HEK293 (cell line): ENCODE measurements around the gene EVI5L.

Experiments used
- CTCF ChIA-PET: fragments of 350-600 bp; formaldehyde crosslinking; extraction: SDS; loops from one replicate; lab custom pipeline; 2021; ENCODE audit warnings: antibody characterized with exemption; lab: Yijun Ruan, JAX
- POLR2A ChIA-PET: fragments of 300-600 bp; formaldehyde crosslinking; extraction: SDS; loops from one replicate; lab custom pipeline; 2020; ENCODE audit warnings: antibody characterized with exemption, inconsistent platforms; lab: Yijun Ruan, JAX
- H3K27ac ChIP-seq: fragments of 200-500 bp; sonication (Bioruptor generic); 2 replicates; pipeline ENCODE4 v1.5.1; 2014; ENCODE audit warnings: low read depth, low read length, control low read depth, inconsistent platforms; ENCODE audit errors: extremely low read depth
- H3K36me3 ChIP-seq, 2 experiments: fragments of 200-500 bp in 1 of 2; sonication (Bioruptor generic) in 1 of 2; 1 replicate in 1 of 2; 2 replicates in 1 of 2; pipeline ENCODE4 v1.5.1; 2014 to 2017; ENCODE audit warnings: inconsistent platforms in 2 of 2, low read length in 2 of 2; ENCODE audit not compliant: control insufficient read depth in 2 of 2, insufficient read depth in 1 of 2
- H3K4me1 ChIP-seq: fragments of 200-500 bp; sonication (Bioruptor generic); 2 replicates; pipeline ENCODE4 v1.5.1; 2014; ENCODE audit warnings: mild to moderate bottlenecking, low read length, inconsistent platforms; ENCODE audit not compliant: control insufficient read depth, insufficient read depth
- H3K4me3 ChIP-seq: 2 replicates; pipeline ENCODE4 v1.5.1; 2011; ENCODE audit warnings: low read depth, mild to moderate bottlenecking, control low read depth, low read length, moderate library complexity
- H3K9me3 ChIP-seq: fragments of 200-500 bp; sonication (Bioruptor generic); 2 replicates; pipeline ENCODE4 v1.5.1; 2014; ENCODE audit warnings: low read depth, low read length, inconsistent platforms; ENCODE audit not compliant: control insufficient read depth, insufficient read depth
- MZF1 ChIP-seq: fragments of 450-650 bp; formaldehyde crosslinking; IDR thresholded peaks from 2 replicates; pipeline ENCODE4 v1.5.1; 2017; ENCODE audit warnings: missing biosample characterization, missing genetic modification characterization, borderline replicate concordance
- PRDM1 ChIP-seq: fragments of 450-650 bp; formaldehyde crosslinking; IDR thresholded peaks from 2 replicates; pipeline ENCODE4; 2016; ENCODE audit warnings: missing biosample characterization, missing genetic modification characterization
- SCRT1 ChIP-seq: fragments of 450-650 bp; formaldehyde crosslinking; IDR thresholded peaks from 2 replicates; pipeline ENCODE4 v1.5.1; 2016; ENCODE audit warnings: missing biosample characterization, missing genetic modification characterization, borderline replicate concordance
- ZFP69B ChIP-seq: fragments of 450-650 bp; formaldehyde crosslinking; IDR thresholded peaks from 2 replicates; pipeline ENCODE4 v1.5.1; 2016; ENCODE audit warnings: missing biosample characterization, missing genetic modification characterization
- ZNF18 ChIP-seq: fragments of 450-650 bp; formaldehyde crosslinking; IDR thresholded peaks from 2 replicates; pipeline ENCODE4 v1.5.1; 2016; ENCODE audit warnings: missing biosample characterization, missing genetic modification characterization
- ZNF398 ChIP-seq: fragments of 450-650 bp; formaldehyde crosslinking; IDR thresholded peaks from 2 replicates; pipeline ENCODE4 v1.5.1; 2017; ENCODE audit warnings: missing biosample characterization, missing genetic modification characterization
- ZNF433 ChIP-seq: fragments of 450-650 bp; formaldehyde crosslinking; IDR thresholded peaks from 2 replicates; pipeline ENCODE4 v1.5.1; 2016; ENCODE audit warnings: missing biosample characterization, missing genetic modification characterization, low read depth
- ZNF48 ChIP-seq: fragments of 450-650 bp; formaldehyde crosslinking; IDR thresholded peaks from 2 replicates; pipeline ENCODE4 v1.5.1; 2016; ENCODE audit warnings: missing biosample characterization, missing genetic modification characterization
- ZNF548 ChIP-seq: fragments of 450-650 bp; formaldehyde crosslinking; IDR thresholded peaks from 2 replicates; pipeline ENCODE4 v1.5.1; 2016; ENCODE audit warnings: missing biosample characterization, missing genetic modification characterization
- ZNF624 ChIP-seq: fragments of 450-650 bp; formaldehyde crosslinking; IDR thresholded peaks from 2 replicates; pipeline ENCODE4 v1.5.1; 2017; ENCODE audit warnings: missing biosample characterization, missing genetic modification characterization
- ZNF654 ChIP-seq: fragments of 450-650 bp; formaldehyde crosslinking; IDR thresholded peaks from 2 replicates; pipeline ENCODE4 v1.5.1; 2016; ENCODE audit warnings: low read depth, missing biosample characterization, missing genetic modification characterization
- ZNF76 ChIP-seq: fragments of 450-650 bp; formaldehyde crosslinking; IDR thresholded peaks from 2 replicates; pipeline ENCODE4; 2016; ENCODE audit warnings: low read depth, missing biosample characterization, missing genetic modification characterization, borderline replicate concordance
- ZNF843 ChIP-seq: fragments of 450-650 bp; formaldehyde crosslinking; IDR thresholded peaks from 2 replicates; pipeline ENCODE4 v1.5.1; 2016; ENCODE audit warnings: missing biosample characterization, missing genetic modification characterization
- ZSCAN16 ChIP-seq: fragments of 450-650 bp; formaldehyde crosslinking; IDR thresholded peaks from 2 replicates; pipeline ENCODE4 v1.5.1; 2016; ENCODE audit warnings: missing biosample characterization, missing genetic modification characterization
- ZSCAN18 ChIP-seq: fragments of 450-650 bp; formaldehyde crosslinking; IDR thresholded peaks from 2 replicates; pipeline ENCODE4 v1.5.1; 2016; ENCODE audit warnings: missing biosample characterization, missing genetic modification characterization
- ZSCAN23 ChIP-seq: fragments of 450-650 bp; formaldehyde crosslinking; IDR thresholded peaks from 2 replicates; pipeline ENCODE4 v1.5.1; 2016; ENCODE audit warnings: missing biosample characterization, missing genetic modification characterization
- TF ChIP-seq, protein P1 (sequence below): fragments of 450-650 bp; formaldehyde crosslinking; IDR thresholded peaks from 2 replicates; pipeline ENCODE4 v1.5.1; 2017; ENCODE audit warnings: missing biosample characterization, missing genetic modification characterization
- TF ChIP-seq, protein P2 (sequence below): fragments of 450-650 bp; formaldehyde crosslinking; IDR thresholded peaks from 2 replicates; pipeline ENCODE4 v1.5.1; 2016; ENCODE audit warnings: missing biosample characterization, missing genetic modification characterization
- TF ChIP-seq, protein P3 (sequence below): fragments of 450-650 bp; formaldehyde crosslinking; IDR thresholded peaks from 2 replicates; pipeline ENCODE4 v1.5.1; 2016; ENCODE audit warnings: missing biosample characterization, missing genetic modification characterization

The EVI5L gene

DNA sequence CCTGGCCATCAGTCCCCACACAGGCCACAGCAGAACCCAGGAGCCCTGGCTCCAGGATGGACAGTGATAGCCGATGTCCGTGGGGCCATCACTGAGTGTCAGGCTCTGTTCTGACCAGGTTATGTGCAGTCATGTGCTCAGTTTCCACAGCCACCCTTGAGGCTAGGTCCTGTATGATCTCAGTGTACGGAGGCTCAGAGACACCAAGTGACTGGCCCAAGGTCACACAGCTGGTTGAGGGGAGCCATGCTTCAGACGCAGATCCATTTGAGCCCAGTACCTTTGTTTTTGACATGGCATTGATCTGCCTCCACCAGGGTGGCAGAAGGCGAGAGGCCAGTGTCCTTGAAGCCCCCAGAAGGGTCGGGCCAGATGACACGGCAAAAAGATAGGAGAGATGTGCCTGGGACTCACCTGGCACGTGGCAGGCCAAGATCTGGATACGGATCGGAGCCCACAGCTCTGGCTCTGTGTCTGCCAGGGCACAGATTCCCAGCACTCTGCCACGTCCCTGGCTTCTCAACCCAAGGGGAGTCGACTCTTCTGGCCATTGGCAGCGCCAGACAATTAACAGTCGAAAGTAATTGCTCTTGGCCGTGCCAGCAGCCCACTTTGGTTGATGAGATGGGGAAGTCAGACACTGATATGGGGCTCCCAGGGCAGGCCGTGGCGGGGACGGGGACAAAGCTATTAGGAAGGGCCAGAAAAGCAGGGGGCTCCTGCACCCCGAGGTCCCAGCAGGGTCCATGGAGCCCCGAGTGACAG is 15.6 kb downstream of the EVI5L start:
- H3K4me3 ChIP-seq, result no peak overlapping the region
- H3K36me3 ChIP-seq, result no peaks in the 10 kb centered on the region; a peak in 1 of 3 replicates
- CTCF ChIA-PET, result interaction anchor here (0.6 to 0.8 kb wide), 2 partner anchors 23 to 40 kb away, joined by 4 to 5 read pairs; no protein-coding TSS in a partner anchor
- POLR2A ChIA-PET, result no interaction called here
- H3K4me1 ChIP-seq, result no peaks in the 10 kb centered on the region
- TF ChIP-seq ZNF654 (tag by site-specific recombination) (no peak), ZNF398 (no peak), ZSCAN18 (tag by site-specific recombination) (no peak), ZSCAN23 (tag by site-specific recombination) (no peak), ZNF18 (tag by site-specific recombination) (no peak), ZFP69B (no peak), MZF1 (no peak), ZNF76 (tag by site-specific recombination) (no peak), ZSCAN16 (tag by site-specific recombination) (no peak), SCRT1 (tag by site-specific recombination) (no peak), ZNF624 (tag by site-specific recombination) (no peak), ZNF48 (tag by site-specific recombination) (no peak), ZNF843 (no peak), ZNF433 (tag by site-specific recombination) (no peak), PRDM1 (tag by site-specific recombination) (no peak), ZNF548 (no peak)
- TF ChIP-seq, protein P1, sequence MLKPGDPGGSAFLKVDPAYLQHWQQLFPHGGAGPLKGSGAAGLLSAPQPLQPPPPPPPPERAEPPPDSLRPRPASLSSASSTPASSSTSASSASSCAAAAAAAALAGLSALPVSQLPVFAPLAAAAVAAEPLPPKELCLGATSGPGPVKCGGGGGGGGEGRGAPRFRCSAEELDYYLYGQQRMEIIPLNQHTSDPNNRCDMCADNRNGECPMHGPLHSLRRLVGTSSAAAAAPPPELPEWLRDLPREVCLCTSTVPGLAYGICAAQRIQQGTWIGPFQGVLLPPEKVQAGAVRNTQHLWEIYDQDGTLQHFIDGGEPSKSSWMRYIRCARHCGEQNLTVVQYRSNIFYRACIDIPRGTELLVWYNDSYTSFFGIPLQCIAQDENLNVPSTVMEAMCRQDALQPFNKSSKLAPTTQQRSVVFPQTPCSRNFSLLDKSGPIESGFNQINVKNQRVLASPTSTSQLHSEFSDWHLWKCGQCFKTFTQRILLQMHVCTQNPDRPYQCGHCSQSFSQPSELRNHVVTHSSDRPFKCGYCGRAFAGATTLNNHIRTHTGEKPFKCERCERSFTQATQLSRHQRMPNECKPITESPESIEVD (tag by site-specific recombination), result no peak
- TF ChIP-seq, protein P2, sequence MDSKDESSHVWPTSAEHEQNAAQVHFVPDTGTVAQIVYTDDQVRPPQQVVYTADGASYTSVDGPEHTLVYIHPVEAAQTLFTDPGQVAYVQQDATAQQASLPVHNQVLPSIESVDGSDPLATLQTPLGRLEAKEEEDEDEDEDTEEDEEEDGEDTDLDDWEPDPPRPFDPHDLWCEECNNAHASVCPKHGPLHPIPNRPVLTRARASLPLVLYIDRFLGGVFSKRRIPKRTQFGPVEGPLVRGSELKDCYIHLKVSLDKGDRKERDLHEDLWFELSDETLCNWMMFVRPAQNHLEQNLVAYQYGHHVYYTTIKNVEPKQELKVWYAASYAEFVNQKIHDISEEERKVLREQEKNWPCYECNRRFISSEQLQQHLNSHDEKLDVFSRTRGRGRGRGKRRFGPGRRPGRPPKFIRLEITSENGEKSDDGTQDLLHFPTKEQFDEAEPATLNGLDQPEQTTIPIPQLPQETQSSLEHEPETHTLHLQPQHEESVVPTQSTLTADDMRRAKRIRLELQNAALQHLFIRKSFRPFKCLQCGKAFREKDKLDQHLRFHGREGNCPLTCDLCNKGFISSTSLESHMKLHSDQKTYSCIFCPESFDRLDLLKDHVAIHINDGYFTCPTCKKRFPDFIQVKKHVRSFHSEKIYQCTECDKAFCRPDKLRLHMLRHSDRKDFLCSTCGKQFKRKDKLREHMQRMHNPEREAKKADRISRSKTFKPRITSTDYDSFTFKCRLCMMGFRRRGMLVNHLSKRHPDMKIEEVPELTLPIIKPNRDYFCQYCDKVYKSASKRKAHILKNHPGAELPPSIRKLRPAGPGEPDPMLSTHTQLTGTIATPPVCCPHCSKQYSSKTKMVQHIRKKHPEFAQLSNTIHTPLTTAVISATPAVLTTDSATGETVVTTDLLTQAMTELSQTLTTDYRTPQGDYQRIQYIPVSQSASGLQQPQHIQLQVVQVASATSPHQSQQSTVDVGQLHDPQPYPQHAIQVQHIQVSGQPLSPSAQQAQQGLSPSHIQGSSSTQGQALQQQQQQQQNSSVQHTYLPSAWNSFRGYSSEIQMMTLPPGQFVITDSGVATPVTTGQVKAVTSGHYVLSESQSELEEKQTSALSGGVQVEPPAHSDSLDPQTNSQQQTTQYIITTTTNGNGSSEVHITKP (tag by site-specific recombination), result no peak
- TF ChIP-seq, protein P3, sequence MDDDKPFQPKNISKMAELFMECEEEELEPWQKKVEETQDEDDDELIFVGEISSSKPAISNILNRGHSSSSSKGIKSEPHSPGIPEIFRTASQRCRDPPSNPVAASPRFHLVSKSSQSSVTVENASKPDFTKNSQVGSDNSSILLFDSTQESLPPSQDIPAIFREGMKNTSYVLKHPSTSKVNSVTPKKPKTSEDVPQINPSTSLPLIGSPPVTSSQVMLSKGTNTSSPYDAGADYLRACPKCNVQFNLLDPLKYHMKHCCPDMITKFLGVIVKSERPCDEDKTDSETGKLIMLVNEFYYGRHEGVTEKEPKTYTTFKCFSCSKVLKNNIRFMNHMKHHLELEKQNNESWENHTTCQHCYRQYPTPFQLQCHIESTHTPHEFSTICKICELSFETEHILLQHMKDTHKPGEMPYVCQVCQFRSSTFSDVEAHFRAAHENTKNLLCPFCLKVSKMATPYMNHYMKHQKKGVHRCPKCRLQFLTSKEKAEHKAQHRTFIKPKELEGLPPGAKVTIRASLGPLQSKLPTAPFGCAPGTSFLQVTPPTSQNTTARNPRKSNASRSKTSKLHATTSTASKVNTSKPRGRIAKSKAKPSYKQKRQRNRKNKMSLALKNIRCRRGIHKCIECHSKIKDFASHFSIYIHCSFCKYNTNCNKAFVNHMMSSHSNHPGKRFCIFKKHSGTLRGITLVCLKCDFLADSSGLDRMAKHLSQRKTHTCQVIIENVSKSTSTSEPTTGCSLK (tag by site-specific recombination), result no peak
- no peaks in the 10 kb centered on the region for H3K9me3 ChIP-seq
- H3K27ac ChIP-seq, result no peak overlapping the region
